Lung (tissue), 12 donors: ENCODE measurements around the gene ZBTB7B. TPM values are rescaled to one million over a fixed set of nuclear protein-coding genes. Genes with fewer than 3 reads are reported as not detected.
A peak's percentile ranks its signal among the peaks of the same experiment; 100 is the strongest.

Experiments
- ATAC-seq: fragments of 200-7000 bp; cut with Tn5 transposase; one replicate; pipeline ENCODE4 v1.9.1; 2020; ENCODE audit warnings: moderate number of reproducible peaks; ENCODE audit not compliant: insufficient read depth, low FRiP score
- DNase-seq, 3 donors: peaks; one replicate each; pipeline ENCODE4 v3.0.0-alpha.2; 2013 to 2017
- H3K27ac ChIP-seq, 2 donors: one replicate each; pipeline ENCODE4 v1.5.1; 2013; ENCODE audit warnings: mild to moderate bottlenecking in 2 of 2, moderate library complexity in 2 of 2, control low read depth in 1 of 2, inconsistent platforms in 1 of 2, low read depth in 1 of 2, low read length in 1 of 2
- H3K27me3 ChIP-seq, 3 donors: one replicate each; pipeline ENCODE4 v1.5.1; 2013; ENCODE audit warnings: low read length in 2 of 3; ENCODE audit not compliant: control insufficient read depth in 3 of 3, insufficient read depth in 3 of 3
- H3K36me3 ChIP-seq, 4 donors: one replicate each; pipeline ENCODE4 v1.5.1; 2013; ENCODE audit warnings: low read length in 4 of 4, mild to moderate bottlenecking in 1 of 4, moderate library complexity in 1 of 4; ENCODE audit not compliant: control insufficient read depth in 4 of 4, insufficient read depth in 4 of 4
- H3K4me1 ChIP-seq, 5 donors: one replicate each; pipeline ENCODE4 v1.5.1; 2013; ENCODE audit warnings: low read length in 5 of 5, mild to moderate bottlenecking in 2 of 5, moderate library complexity in 1 of 5; ENCODE audit not compliant: control insufficient read depth in 5 of 5, insufficient read depth in 5 of 5
- H3K4me3 ChIP-seq: one replicate; pipeline ENCODE4 v1.5.1; 2013; ENCODE audit warnings: mild to moderate bottlenecking, control low read depth, moderate library complexity
- H3K9ac ChIP-seq, 2 donors: one replicate each; pipeline ENCODE4 v1.5.1; 2013; ENCODE audit warnings: low read length in 2 of 2, control low read depth in 1 of 2; ENCODE audit not compliant: insufficient read depth in 1 of 2
- H3K9me3 ChIP-seq, 4 donors: one replicate each; pipeline ENCODE4 v1.5.1; 2013; ENCODE audit warnings: low read length in 3 of 4, mild to moderate bottlenecking in 1 of 4, moderate library complexity in 1 of 4; ENCODE audit not compliant: control insufficient read depth in 4 of 4, insufficient read depth in 3 of 4
- CTCF ChIP-seq: IDR thresholded peaks from 2 replicates; pipeline ENCODE4 v1.5.1; 2012; ENCODE audit warnings: mild to moderate bottlenecking; ENCODE audit errors: control extremely low read depth, extremely low read depth
- whole genome bisulfite sequencing, 2 donors: extraction: QIAGEN DNeasy Blood & Tissue Kit; methylation state at CpG; one replicate each; pipeline ENCODE4 v1.1.7; 2013; 5-methylcytosine and 5-hydroxymethylcytosine counted together
- polyA plus RNA-seq, 2 donors: library from polyadenylated mRNA; stranded (reverse); fragments of 200-250 nt; gene quantifications; one replicate each; pipeline ENCODE4 v1.2.1, GENCODE V29; 2013
- total RNA-seq, 2 donors: library from RNA; depleted of rRNA in 1 of 2; stranded (reverse); fragments of >200 nt in 1 of 2; gene quantifications; one replicate each; pipeline ENCODE4 v1.2.1, GENCODE V29; 2014 to 2021
- donor health status: control.
- donor health status: control.
- donor health status: Bipolar disorder and iron deficiency.
- donor health status: healthy.
- donor health status: DM: yes; HTN: yes; CAD: no.

ZBTB7B gene
- total and polyA plus RNA-seq, 4 donors: 41.9 to 83.3 (median 55.2) TPM

DNA sequence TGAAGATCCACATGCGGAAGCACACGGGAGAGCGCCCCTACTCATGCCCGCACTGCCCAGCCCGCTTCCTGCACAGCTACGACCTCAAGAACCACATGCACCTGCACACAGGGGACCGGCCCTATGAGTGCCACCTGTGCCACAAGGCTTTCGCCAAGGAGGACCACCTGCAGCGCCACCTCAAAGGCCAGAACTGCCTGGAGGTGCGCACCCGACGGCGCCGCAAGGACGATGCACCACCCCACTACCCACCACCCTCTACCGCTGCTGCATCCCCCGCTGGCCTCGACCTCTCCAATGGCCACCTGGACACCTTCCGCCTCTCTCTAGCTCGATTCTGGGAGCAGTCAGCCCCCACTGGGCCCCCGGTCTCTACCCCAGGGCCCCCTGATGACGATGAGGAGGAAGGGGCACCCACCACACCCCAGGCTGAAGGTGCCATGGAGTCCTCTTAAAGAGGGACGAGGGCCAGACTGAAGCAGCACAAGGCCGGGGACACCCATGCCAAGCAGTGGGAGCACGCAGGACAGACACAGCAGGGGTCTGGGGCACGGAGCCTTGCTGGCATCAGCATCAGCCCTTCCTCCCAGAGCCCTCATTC, 13.7 kb downstream of the ZBTB7B start:
- H3K27me3 ChIP-seq: no peaks in the 10 kb centered on the region
- H3K9ac ChIP-seq: no peak overlapping the region
- peaks cover 0 to 30% (median 0%) of the 10 kb centered on the region in 4 donors for H3K36me3 ChIP-seq
- H3K4me1 ChIP-seq: peaks cover 0 to 19% (median 4%) of the 10 kb centered on the region in 5 donors
- WGBS, 2 donors: 71 to 80% methylated on average over 26 of the region's 26 CpGs
- no peak overlapping the region for H3K4me3 ChIP-seq
- H3K27ac ChIP-seq: peak overlapping the region; percentile 74 to 79
- H3K9me3 ChIP-seq: no peaks in the 10 kb centered on the region
- ATAC-seq (no peak), DNase-seq (no peak)
- no peak for TF ChIP-seq CTCF

DNA sequence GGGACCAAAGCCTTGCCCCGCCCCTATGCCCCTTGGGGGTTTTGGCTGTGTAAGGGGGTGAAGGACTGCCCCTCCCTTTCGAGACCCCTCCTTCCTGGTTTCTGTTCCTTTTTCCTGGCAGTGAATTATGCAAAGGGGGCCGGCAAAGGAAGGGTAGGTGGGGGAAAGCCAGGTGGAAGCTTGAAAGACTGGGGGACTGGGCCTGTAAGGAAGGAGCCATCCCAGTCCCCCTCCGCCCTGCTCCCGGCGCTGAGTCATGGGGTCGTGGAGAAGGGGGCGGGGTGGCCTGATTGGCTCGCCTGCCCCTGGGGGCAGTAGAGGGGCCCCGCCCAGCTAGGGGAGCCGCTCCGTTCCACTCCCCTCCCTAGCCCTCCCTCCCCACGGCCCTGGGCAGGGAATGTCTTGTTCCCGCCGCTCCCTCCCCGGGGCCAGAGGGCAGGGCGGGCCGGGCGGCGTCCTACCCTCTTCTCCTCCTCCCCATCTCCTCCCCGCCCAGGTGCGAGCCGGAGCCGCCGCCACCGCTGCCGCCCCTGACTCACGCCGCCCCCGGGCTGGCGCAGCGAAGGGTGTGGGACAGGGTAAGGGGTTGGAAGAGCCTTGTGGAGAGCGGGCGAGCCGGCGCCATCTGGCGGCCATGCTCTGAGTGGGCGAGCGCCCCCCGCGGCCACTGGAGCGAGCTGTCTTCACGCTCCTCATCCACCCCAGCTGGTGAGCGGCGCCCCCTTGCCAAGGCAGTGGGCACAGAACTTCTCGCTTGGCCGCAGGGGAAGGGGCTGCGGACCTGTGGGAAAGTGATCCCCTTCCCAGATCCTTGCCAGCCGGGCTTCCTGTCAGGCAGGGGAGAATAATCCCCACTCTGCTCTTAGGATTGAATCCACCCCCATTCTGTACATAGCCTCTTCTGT, 14.7 kb downstream of the ZBTB7B start:
- peak; percentile 84 to 91 (median 91) for DNase-seq
- no peak overlapping the region for H3K9ac ChIP-seq
- WGBS, 2 donors: 3 to 5% methylated on average over 43 to 48 of the region's 49 CpGs
- H3K36me3 ChIP-seq: peaks cover 0 to 30% (median 0%) of the 10 kb centered on the region in 4 donors
- no peaks in the 10 kb centered on the region for H3K9me3 ChIP-seq
- no peak overlapping the region for H3K4me3 ChIP-seq
- H3K27ac ChIP-seq: peak overlapping the region; percentile 74 to 79
- TF ChIP-seq CTCF: peak; percentile 100
- H3K4me1 ChIP-seq: peaks cover 0 to 12% (median 4%) of the 10 kb centered on the region in 5 donors
- H3K27me3 ChIP-seq: no peaks in the 10 kb centered on the region
- peak; percentile 91 for ATAC-seq

DNA sequence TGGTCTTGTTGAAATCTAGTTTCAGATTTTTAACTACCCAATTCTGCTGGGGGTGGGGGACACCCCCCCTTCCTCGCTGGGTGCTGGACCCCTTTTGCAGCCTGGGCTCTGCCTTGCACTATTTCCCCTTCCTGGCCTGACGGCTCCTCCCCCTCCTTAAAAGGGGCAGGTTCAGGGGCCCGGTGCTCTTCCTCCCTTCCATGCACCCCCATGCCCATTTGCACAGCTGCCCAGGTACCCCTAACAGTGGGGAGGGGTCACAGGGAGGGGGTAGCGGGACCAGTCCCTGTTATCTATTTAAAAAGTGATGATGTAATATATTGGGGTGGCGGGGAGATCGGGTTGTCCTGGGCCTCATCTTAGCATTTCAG, 15.3 kb downstream of the ZBTB7B start:
- no peak for ATAC-seq

More for the DNA sequence above, 15.3 kb downstream of the ZBTB7B start:
- Histone ChIP-seq H3K4me1 (peaks cover 0 to 10% (median 4%) of the 10 kb centered on the region in 5 donors), H3K27ac (peak overlapping the region in 1 of 2 donors; percentile 74), H3K9me3 (no peaks in the 10 kb centered on the region), H3K4me3 (no peak overlapping the region), H3K9ac (no peak overlapping the region), H3K27me3 (no peaks in the 10 kb centered on the region), H3K36me3 (peaks cover 0 to 30% (median 0%) of the 10 kb centered on the region in 4 donors)
- no peak for TF ChIP-seq CTCF
- no peak for DNase-seq
- 43 to 49% methylated on average over 6 of the region's 6 CpGs for WGBS, 2 donors
